C4-2B (cell line): Measurements from ENCODE around the gene SGCE.

Experiments used
- H3K27ac ChIP-seq: fragments of 450-650 bp; 2 replicates; pipeline ENCODE4 v1.5.1; 2017
- ZFX ChIP-seq: fragments of 450-650 bp; IDR thresholded peaks from 2 replicates; pipeline ENCODE4 v1.6.1; 2017
- TF ChIP-seq, protein P1 (sequence below): fragments of 450-650 bp; conservative IDR thresholded peaks from 2 replicates; pipeline ENCODE4 v1.5.1; 2017; ENCODE audit warnings: mild to moderate bottlenecking

SGCE gene

DNA sequence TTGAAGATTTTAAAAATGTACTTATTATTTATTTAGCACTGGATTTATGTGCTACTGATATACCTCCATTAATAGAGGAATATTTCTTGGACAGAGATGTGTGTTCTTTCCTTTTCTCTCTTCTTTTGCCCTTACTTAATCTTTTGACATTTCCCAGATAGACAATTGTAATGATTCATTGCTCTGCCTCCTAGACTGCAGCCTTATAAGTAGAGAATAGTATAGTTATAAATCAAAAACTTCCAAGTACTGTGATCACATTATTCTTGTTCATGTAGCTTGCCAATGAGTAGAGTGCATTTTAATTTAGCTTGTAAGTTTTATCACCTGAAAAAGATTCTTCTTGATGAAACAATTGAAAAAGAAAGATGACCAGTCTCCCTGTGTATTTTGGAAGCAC, 98.7 kb downstream of the SGCE start:
- no peak for TF ChIP-seq ZFX
- TF ChIP-seq, protein P1, sequence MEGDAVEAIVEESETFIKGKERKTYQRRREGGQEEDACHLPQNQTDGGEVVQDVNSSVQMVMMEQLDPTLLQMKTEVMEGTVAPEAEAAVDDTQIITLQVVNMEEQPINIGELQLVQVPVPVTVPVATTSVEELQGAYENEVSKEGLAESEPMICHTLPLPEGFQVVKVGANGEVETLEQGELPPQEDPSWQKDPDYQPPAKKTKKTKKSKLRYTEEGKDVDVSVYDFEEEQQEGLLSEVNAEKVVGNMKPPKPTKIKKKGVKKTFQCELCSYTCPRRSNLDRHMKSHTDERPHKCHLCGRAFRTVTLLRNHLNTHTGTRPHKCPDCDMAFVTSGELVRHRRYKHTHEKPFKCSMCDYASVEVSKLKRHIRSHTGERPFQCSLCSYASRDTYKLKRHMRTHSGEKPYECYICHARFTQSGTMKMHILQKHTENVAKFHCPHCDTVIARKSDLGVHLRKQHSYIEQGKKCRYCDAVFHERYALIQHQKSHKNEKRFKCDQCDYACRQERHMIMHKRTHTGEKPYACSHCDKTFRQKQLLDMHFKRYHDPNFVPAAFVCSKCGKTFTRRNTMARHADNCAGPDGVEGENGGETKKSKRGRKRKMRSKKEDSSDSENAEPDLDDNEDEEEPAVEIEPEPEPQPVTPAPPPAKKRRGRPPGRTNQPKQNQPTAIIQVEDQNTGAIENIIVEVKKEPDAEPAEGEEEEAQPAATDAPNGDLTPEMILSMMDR = no peak

DNA sequence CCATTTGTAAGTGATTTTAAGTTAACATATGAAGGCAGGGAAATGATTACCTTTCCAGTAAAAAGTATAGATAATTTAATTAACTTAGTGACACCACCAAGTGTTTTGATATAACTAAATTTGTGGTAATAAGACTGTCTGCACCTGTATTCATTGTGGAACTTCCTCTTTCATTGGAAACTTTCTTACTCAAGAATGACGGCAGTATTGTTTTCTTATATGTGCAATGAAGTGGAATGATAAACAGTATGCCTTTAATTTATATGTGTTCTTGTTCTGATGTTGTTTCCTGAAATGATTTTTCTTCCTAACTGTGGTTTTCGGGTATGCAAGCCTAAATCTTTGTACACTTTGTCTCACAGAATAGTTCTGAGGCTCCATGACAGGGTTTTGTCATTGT, 99.9 kb downstream of the SGCE start:
- TF ChIP-seq, protein P1 = no peak
- TF ChIP-seq ZFX = no peak
- no peak overlapping the region for H3K27ac ChIP-seq

More for the DNA sequence above, 98.7 kb downstream of the SGCE start:
- H3K27ac ChIP-seq = no peak overlapping the region

GRCh38 chr7:94547126-94547525, 108.8 kb downstream of the SGCE start:
- TF ChIP-seq, protein P1 = no peak
- TF ChIP-seq ZFX = no peak
- no peak overlapping the region for H3K27ac ChIP-seq

GRCh38 chr7:94540428-94540827, 115.5 kb downstream of the SGCE start:
- no peak for TF ChIP-seq ZFX
- no peak overlapping the region for H3K27ac ChIP-seq
